B cell (primary cell): ENCODE results near the gene OR13C2.

Experiments
- EZH2 ChIP-seq: IDR thresholded peaks from 2 replicates; pipeline ENCODE4 v1.6.1; 2012; ENCODE audit warnings: borderline replicate concordance, low read depth, mild to moderate bottlenecking, moderate library complexity, low read length; ENCODE audit not compliant: insufficient read depth, poor library complexity, severe bottlenecking
- TF ChIP-seq, protein P1 (sequence below): fragments of 200-600 bp; IDR thresholded peaks from one replicate; pipeline ENCODE4 v1.8.0; 2022; ENCODE audit warnings: antibody characterized with exemption, mild to moderate bottlenecking

- TF ChIP-seq, protein P1, sequence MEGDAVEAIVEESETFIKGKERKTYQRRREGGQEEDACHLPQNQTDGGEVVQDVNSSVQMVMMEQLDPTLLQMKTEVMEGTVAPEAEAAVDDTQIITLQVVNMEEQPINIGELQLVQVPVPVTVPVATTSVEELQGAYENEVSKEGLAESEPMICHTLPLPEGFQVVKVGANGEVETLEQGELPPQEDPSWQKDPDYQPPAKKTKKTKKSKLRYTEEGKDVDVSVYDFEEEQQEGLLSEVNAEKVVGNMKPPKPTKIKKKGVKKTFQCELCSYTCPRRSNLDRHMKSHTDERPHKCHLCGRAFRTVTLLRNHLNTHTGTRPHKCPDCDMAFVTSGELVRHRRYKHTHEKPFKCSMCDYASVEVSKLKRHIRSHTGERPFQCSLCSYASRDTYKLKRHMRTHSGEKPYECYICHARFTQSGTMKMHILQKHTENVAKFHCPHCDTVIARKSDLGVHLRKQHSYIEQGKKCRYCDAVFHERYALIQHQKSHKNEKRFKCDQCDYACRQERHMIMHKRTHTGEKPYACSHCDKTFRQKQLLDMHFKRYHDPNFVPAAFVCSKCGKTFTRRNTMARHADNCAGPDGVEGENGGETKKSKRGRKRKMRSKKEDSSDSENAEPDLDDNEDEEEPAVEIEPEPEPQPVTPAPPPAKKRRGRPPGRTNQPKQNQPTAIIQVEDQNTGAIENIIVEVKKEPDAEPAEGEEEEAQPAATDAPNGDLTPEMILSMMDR = no peak
- no peak for TF ChIP-seq EZH2
Observed at GRCh38 chr9:104555521-104555920, 49.9 kb downstream of the OR13C2 start.
